WTC11 (cell line): ENCODE data around the gene NRG3.

Experiments used
- CTCF ChIP-seq: fragments of 200-600 bp; IDR thresholded peaks from 2 replicates; pipeline ENCODE4 v1.8.0; 2022; ENCODE audit warnings: antibody characterized with exemption
- E2F4 ChIP-seq: sonication (generic); formaldehyde crosslinking; IDR thresholded peaks from 2 replicates; pipeline ENCODE4 v1.8.1; 2022; ENCODE audit warnings: low read depth, mild to moderate bottlenecking, moderate library complexity, missing genetic modification reagents, borderline replicate concordance
- JUN ChIP-seq: sonication (generic); formaldehyde crosslinking; IDR thresholded peaks from 2 replicates; pipeline ENCODE4 v1.8.0; 2023; ENCODE audit warnings: mild to moderate bottlenecking, missing genetic modification reagents
- MAX ChIP-seq: sonication (generic); formaldehyde crosslinking; IDR thresholded peaks from 2 replicates; pipeline ENCODE4 v1.8.0; 2022; ENCODE audit warnings: mild to moderate bottlenecking, missing genetic modification reagents

GRCh38 chr10:82866424-82867020, 991.5 kb downstream of the NRG3 start:
- TF ChIP-seq JUN (CRISPR knock-in tag) (no peak), E2F4 (CRISPR knock-in tag) (no peak), CTCF (no peak), MAX (CRISPR knock-in tag) (no peak)
